ENCODE results near the gene ZNF496. TPM values are rescaled to one million over a fixed set of nuclear protein-coding genes. Genes with fewer than 3 reads are reported as not detected.
"Not testable (repeated sequence)": the region's sequence is repeated elsewhere in the genome, so short reads cannot be mapped to it uniquely, and the experiment has no call there.

ZNF496 gene
- total RNA-seq, 2 experiments from 2014 or later, result 9.3 to 9.5 TPM

DNA sequence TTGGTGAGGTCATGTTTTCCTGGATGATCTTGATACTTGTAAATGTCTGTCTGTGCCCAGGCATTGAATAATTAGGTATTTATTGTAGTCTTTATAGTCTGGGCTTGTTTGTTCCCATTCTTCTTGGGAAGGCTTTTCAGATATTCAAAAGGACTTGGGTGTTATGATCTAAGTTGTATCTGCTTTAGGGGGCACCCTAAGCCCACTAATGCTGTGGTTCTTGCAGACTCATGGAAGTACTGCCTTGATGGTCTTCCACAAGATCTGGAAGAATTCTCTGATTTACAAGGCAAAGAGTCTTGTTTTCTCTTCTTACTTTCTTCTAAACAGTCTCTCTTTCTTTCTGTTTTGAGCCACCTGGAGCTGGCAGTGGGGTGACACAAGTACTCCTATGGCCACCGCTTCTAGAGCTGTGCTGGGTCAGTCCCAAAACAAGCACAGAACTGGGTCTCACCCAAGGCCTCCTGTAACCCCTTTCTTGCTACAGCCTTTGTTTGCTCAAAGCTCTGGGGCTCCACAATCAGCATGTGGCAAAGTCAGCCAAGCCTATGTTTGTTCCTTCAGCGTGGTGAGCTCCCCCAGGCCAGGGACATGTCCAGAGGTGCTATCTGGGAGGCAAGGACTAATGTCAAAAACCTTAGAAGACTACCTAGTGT, 63.1 kb downstream of the ZNF496 start:
- H3K9me3 Mint-ChIP-seq (ENCODE audit: low read depth), result peaks cover 15% of the 10 kb centered on the region
- no peak overlapping the region for H3K4me3 Mint-ChIP-seq
- intact Hi-C loops (cut with DNase I, micrococcal nuclease), result no loop called here
- no peaks in the 10 kb centered on the region for H3K36me3 Mint-ChIP-seq (ENCODE audit: low read depth)
- DNase-seq, result no peak
- no peak for ATAC-seq
- ChIA-PET CTCF (no interaction called here), POLR2A (no interaction called here)
- no peaks in the 10 kb centered on the region for H3K4me1 Mint-ChIP-seq
- H3K27me3 Mint-ChIP-seq, result no peaks in the 10 kb centered on the region
- H3K27ac Mint-ChIP-seq, result no peak overlapping the region

- Mint-ChIP-seq H3K9me3 (ENCODE audit: low read depth) (peaks cover 6% of the 10 kb centered on the region), H3K27me3 (no peaks in the 10 kb centered on the region), H3K4me1 (no peaks in the 10 kb centered on the region), H3K36me3 (ENCODE audit: low read depth) (no peaks in the 10 kb centered on the region), H3K4me3 (no peak overlapping the region), H3K27ac (no peak overlapping the region)
- POLR2A ChIA-PET, result no interaction called here
- intact Hi-C loops (cut with DNase I, micrococcal nuclease), result no loop called here
- no peak for DNase-seq
- ATAC-seq, result no peak
- CTCF ChIA-PET, result no interaction called here
Measured at GRCh38 chr1:247266053-247266452, 65.6 kb downstream of the ZNF496 start.

DNA sequence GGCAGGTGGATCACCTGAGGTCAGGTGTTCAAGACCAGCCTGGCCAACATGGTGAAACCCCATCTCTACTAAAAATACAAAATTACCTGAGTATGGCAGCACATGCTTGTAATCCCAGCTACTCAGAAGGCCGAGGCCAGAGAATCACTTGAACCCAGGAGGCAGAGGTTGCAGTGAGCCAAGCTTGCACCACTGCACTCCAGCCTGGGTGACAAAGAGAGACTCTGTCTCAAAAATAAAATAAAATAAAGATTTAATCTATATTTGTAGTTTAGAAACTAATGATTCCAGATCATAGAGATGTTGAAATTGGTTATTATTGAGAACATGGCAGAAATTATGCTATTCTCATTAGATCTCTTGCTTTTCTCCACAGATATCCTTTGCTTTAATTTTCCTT, 75.9 kb downstream of the ZNF496 start, which contains the start of gene VN1R5:
Gene VN1R5, plus strand, starts transcription at position 301 of the 400 bp plus-strand sequence.
- DNase-seq; H3K4me1 Mint-ChIP-seq; CTCF ChIA-PET; intact Hi-C loops (cut with DNase I, micrococcal nuclease); H3K27ac Mint-ChIP-seq; ATAC-seq; H3K36me3 Mint-ChIP-seq (ENCODE audit: low read depth); H3K4me3 Mint-ChIP-seq: not testable (repeated sequence)
- H3K27me3 Mint-ChIP-seq, result peaks cover 13% of the 10 kb centered on the region
- POLR2A ChIA-PET, result interaction anchor here (0.5 kb wide), 1 partner anchor 51 kb away, joined by 3 read pairs; no protein-coding TSS in a partner anchor
- H3K9me3 Mint-ChIP-seq (ENCODE audit: low read depth), result peaks cover 11% of the 10 kb centered on the region

- Mint-ChIP-seq H3K4me1 (no peaks in the 10 kb centered on the region), H3K27ac (no peak overlapping the region), H3K9me3 (ENCODE audit: low read depth) (peaks cover 23% of the 10 kb centered on the region), H3K36me3 (ENCODE audit: low read depth) (peaks cover 2% of the 10 kb centered on the region), H3K27me3 (peaks cover 3% of the 10 kb centered on the region), H3K4me3 (no peak overlapping the region)
- ATAC-seq (no peak), DNase-seq (no peak)
- ChIA-PET CTCF (no interaction called here), POLR2A (no interaction called here)
- intact Hi-C loops (cut with DNase I, micrococcal nuclease), result no loop called here
Measured at GRCh38 chr1:247247568-247247967, 84.1 kb downstream of the ZNF496 start.

Other genes starting within 250 kb of the ZNF496 start
- gene ZNF669, start 227.5 kb downstream of the ZNF496 start, total RNA-seq, result 1 to 10 TPM; 6.9 to 8.8 TPM
- 10 to 100 TPM; 13.1 to 17.1 TPM for gene ZNF124, start 159.8 kb downstream of the ZNF496 start, total RNA-seq
- not detected for gene VN1R5, start 75.8 kb downstream of the ZNF496 start, total RNA-seq
- 1 to 10 TPM; 1.0 to 1.5 TPM for gene NLRP3, start 84.3 kb upstream of the ZNF496 start, total RNA-seq
- not detected for gene OR2B11, start 126.2 kb upstream of the ZNF496 start, total RNA-seq
- not detected for gene OR2C3, start 204.6 kb upstream of the ZNF496 start, total RNA-seq
- under 1 TPM in 1 of 2 experiments, not detected in 1; 0.09 TPM for gene GCSAML, start 217.3 kb upstream of the ZNF496 start, total RNA-seq